DMS79 (cell line): ENCODE measurements around the gene KCNQ1.

Experiments
- DNase-seq: peaks from one replicate; lab custom pipeline; 2025; lab: John Stamatoyannopoulos, UW

The KCNQ1 gene

GRCh38 chr11:2459796-2460531 is 15.2 kb downstream of the KCNQ1 start:
- no peak for DNase-seq

GRCh38 chr11:2460540-2461252 is 15.9 kb downstream of the KCNQ1 start:
- DNase-seq: no peak

- DNase-seq: no peak
These were observed 16.6 kb downstream of the KCNQ1 start for GRCh38 chr11:2461253-2461955.

GRCh38 chr11:2461956-2462542 is 17.2 kb downstream of the KCNQ1 start:
- no peak for DNase-seq

- no peak for DNase-seq
These were observed 17.8 kb downstream of the KCNQ1 start for GRCh38 chr11:2462543-2462985.

- peak; percentile 10 for DNase-seq
These were observed 18.4 kb downstream of the KCNQ1 start for GRCh38 chr11:2462986-2463765.

- no peak for DNase-seq
These were observed 19.0 kb downstream of the KCNQ1 start for GRCh38 chr11:2463766-2464277.

GRCh38 chr11:2464451-2465165 is 19.8 kb downstream of the KCNQ1 start:
- no peak for DNase-seq

- DNase-seq: no peak
These were observed 20.6 kb downstream of the KCNQ1 start for GRCh38 chr11:2465202-2466068.

- no peak for DNase-seq
These were observed 21.4 kb downstream of the KCNQ1 start for GRCh38 chr11:2466069-2466801.

GRCh38 chr11:2466869-2467694 is 22.3 kb downstream of the KCNQ1 start:
- DNase-seq: no peak

- no peak for DNase-seq
These were observed 22.9 kb downstream of the KCNQ1 start for GRCh38 chr11:2467695-2468055.

- DNase-seq: no peak
These were observed 23.8 kb downstream of the KCNQ1 start for GRCh38 chr11:2468363-2469235.

GRCh38 chr11:2470495-2470894 is 25.7 kb downstream of the KCNQ1 start:
- no peak for DNase-seq

- no peak for DNase-seq
These were observed 26.4 kb downstream of the KCNQ1 start for GRCh38 chr11:2471048-2471803.

GRCh38 chr11:2471804-2472096 is 26.9 kb downstream of the KCNQ1 start:
- no peak for DNase-seq
